OCI-LY1 (cell line): ENCODE measurements around the gene PCSK7.

Source experiments
- H2AFZ ChIP-seq: fragments of 200-600 bp; sonication (generic), shearing (Covaris generic); 2 replicates; pipeline ENCODE4 v1.6.0; 2014; ENCODE audit warnings: antibody characterized with exemption, mild to moderate bottlenecking, low read length
- H3F3A ChIP-seq: fragments of 200-600 bp; sonication (generic), shearing (Covaris generic); 2 replicates; pipeline ENCODE4 v1.6.0; 2014; ENCODE audit warnings: mild to moderate bottlenecking, antibody characterized with exemption, low read length, moderate library complexity; ENCODE audit not compliant: insufficient read depth
- H3K27ac ChIP-seq: fragments of 200-600 bp; sonication (generic); 2 replicates; pipeline ENCODE4 v1.5.1; 2014; ENCODE audit warnings: low read length, mixed run types, mild to moderate bottlenecking, low read depth; ENCODE audit not compliant: poor library complexity, severe bottlenecking
- H3K27me3 ChIP-seq: fragments of 200-600 bp; sonication (generic); 2 replicates; pipeline ENCODE4 v1.6.0; 2014; ENCODE audit warnings: antibody characterized with exemption, mild to moderate bottlenecking, low read length, moderate library complexity; ENCODE audit not compliant: insufficient read depth
- H3K36me3 ChIP-seq: fragments of 200-600 bp; sonication (generic); 2 replicates; pipeline ENCODE4 v1.6.1; 2014; ENCODE audit warnings: mild to moderate bottlenecking, antibody characterized with exemption, low read length, moderate library complexity, mixed read lengths; ENCODE audit not compliant: insufficient read depth
- H3K4me1 ChIP-seq: fragments of 200-600 bp; sonication (generic); 2 replicates; pipeline ENCODE4 v1.5.1; 2014; ENCODE audit warnings: mild to moderate bottlenecking, low read length, moderate library complexity; ENCODE audit not compliant: insufficient read depth, severe bottlenecking
- H3K4me2 ChIP-seq: fragments of 200-600 bp; sonication (generic), shearing (Covaris generic); 2 replicates; pipeline ENCODE4 v1.6.1; 2014; ENCODE audit warnings: low read length
- H3K4me3 ChIP-seq: fragments of 200-600 bp; sonication (generic); 2 replicates; pipeline ENCODE4 v1.5.1; 2014; ENCODE audit warnings: low read length, low read depth, mild to moderate bottlenecking, mixed read lengths; ENCODE audit not compliant: poor library complexity, severe bottlenecking
- H3K79me2 ChIP-seq: fragments of 200-600 bp; shearing (Covaris generic); 2 replicates; pipeline ENCODE4 v1.6.1; 2016; ENCODE audit warnings: mixed run types, low read length, mixed read lengths; ENCODE audit not compliant: insufficient read depth
- H3K9ac ChIP-seq: fragments of 200-600 bp; sonication (generic), shearing (Covaris generic); 2 replicates; pipeline ENCODE4 v1.6.1; 2014; ENCODE audit warnings: mild to moderate bottlenecking, low read length, mixed read lengths
- H3K9me2 ChIP-seq: fragments of 200-600 bp; sonication (generic), shearing (Covaris generic); 2 replicates; pipeline ENCODE4 v1.6.1; 2014; ENCODE audit warnings: low read depth, mild to moderate bottlenecking, low read length, mixed read lengths
- H3K9me3 ChIP-seq: fragments of 200-600 bp; shearing (Covaris generic); 2 replicates; pipeline ENCODE4 v1.6.1; 2014; ENCODE audit warnings: low read length, mixed read lengths
- H4K20me1 ChIP-seq: fragments of 200-600 bp; sonication (generic), shearing (Covaris generic); 2 replicates; pipeline ENCODE4 v1.6.0; 2016; ENCODE audit warnings: mild to moderate bottlenecking, low read length; ENCODE audit not compliant: insufficient read depth
- CTCF ChIP-seq: fragments of 200-600 bp; sonication (generic), shearing (Covaris generic); IDR thresholded peaks from 2 replicates; pipeline ENCODE4 v1.5.1; 2017; ENCODE audit warnings: mild to moderate bottlenecking, antibody characterized with exemption, low read length, moderate library complexity, mixed read lengths
- EZH2 ChIP-seq: fragments of 200-600 bp; sonication (generic), shearing (Covaris generic); IDR thresholded peaks from 2 replicates; pipeline ENCODE4 v1.8.0; 2017; ENCODE audit warnings: borderline replicate concordance, mixed run types, mild to moderate bottlenecking, antibody characterized with exemption, low read length, moderate library complexity, mixed read lengths

The PCSK7 gene

GRCh38 chr11:117187428-117187798, 44.5 kb downstream of the PCSK7 start:
- H3K36me3 ChIP-seq, result peaks cover 20% of the 10 kb centered on the region; the same call in 1 of the 2 replicates
- no peak overlapping the region for H3K4me2 ChIP-seq
- no peaks in the 10 kb centered on the region for H3K9me3 ChIP-seq
- H3K9me2 ChIP-seq, result no peaks in the 10 kb centered on the region
- no peak overlapping the region for H3K4me3 ChIP-seq
- H3K79me2 ChIP-seq, result no peaks in the 10 kb centered on the region
- TF ChIP-seq EZH2, result no peak
- TF ChIP-seq CTCF, result no peak
- no peaks in the 10 kb centered on the region for H3K27me3 ChIP-seq
- no peaks in the 10 kb centered on the region for H4K20me1 ChIP-seq
- peaks cover 13% of the 10 kb centered on the region for H3K4me1 ChIP-seq
- H3K27ac ChIP-seq, result no peak overlapping the region
- no peaks in the 10 kb centered on the region for H3F3A ChIP-seq
- H2AFZ ChIP-seq, result no peak overlapping the region
- H3K9ac ChIP-seq, result no peak overlapping the region

GRCh38 chr11:117187007-117187406, 44.9 kb downstream of the PCSK7 start:
- Histone ChIP-seq H3K27ac (no peak overlapping the region), H3K27me3 (no peaks in the 10 kb centered on the region), H3K79me2 (no peaks in the 10 kb centered on the region), H3F3A (no peaks in the 10 kb centered on the region), H2AFZ (no peak overlapping the region), H3K4me1 (peaks cover 13% of the 10 kb centered on the region), H3K9ac (no peak overlapping the region), H4K20me1 (no peaks in the 10 kb centered on the region), H3K36me3 (peaks cover 21% of the 10 kb centered on the region; the same call in 1 of the 2 replicates), H3K4me3 (no peak overlapping the region), H3K9me3 (no peaks in the 10 kb centered on the region), H3K4me2 (no peak overlapping the region), H3K9me2 (no peaks in the 10 kb centered on the region)
- TF ChIP-seq CTCF, result no peak
- no peak for TF ChIP-seq EZH2

- Histone ChIP-seq H3K9me2 (no peaks in the 10 kb centered on the region), H3K4me3 (no peak overlapping the region), H3K9ac (no peak overlapping the region), H2AFZ (no peak overlapping the region), H3K36me3 (peaks cover 21% of the 10 kb centered on the region; the same call in 1 of the 2 replicates), H3K9me3 (no peaks in the 10 kb centered on the region), H3K4me2 (no peak overlapping the region), H3K79me2 (no peaks in the 10 kb centered on the region), H3K27me3 (no peaks in the 10 kb centered on the region), H3K27ac (no peak overlapping the region), H4K20me1 (no peaks in the 10 kb centered on the region), H3K4me1 (peaks cover 17% of the 10 kb centered on the region), H3F3A (no peaks in the 10 kb centered on the region)
- TF ChIP-seq CTCF (no peak), EZH2 (no peak)
Observed at GRCh38 chr11:117186431-117186761, 45.5 kb downstream of the PCSK7 start.
